ENCODE measurements around the gene ARID2.

The ARID2 gene

GRCh38 chr12:45938566-45938965 is 209.1 kb downstream of the ARID2 start:
- DNase-seq (ENCODE audit: low spot score), result no peak

- no peak for DNase-seq (ENCODE audit: low spot score)
Observed at GRCh38 chr12:45939759-45940158, 210.3 kb downstream of the ARID2 start.

GRCh38 chr12:45944771-45945170 is 215.3 kb downstream of the ARID2 start:
- DNase-seq (ENCODE audit: low spot score), result no peak

GRCh38 chr12:45946435-45946834 is 216.9 kb downstream of the ARID2 start:
- no peak for DNase-seq (ENCODE audit: low spot score)

- no peak for DNase-seq (ENCODE audit: low spot score)
Observed at GRCh38 chr12:45948546-45948945, 219.0 kb downstream of the ARID2 start.
